Mucosa of gallbladder (tissue), 1 donor: ENCODE results near the gene NR1I3. TPM values are rescaled to one million over a fixed set of nuclear protein-coding genes. Genes with fewer than 3 reads are reported as not detected.
"Not testable (repeated sequence)": the region's sequence is repeated elsewhere in the genome, so short reads cannot be mapped to it uniquely, and the experiment has no call there.

Experiments used
- DNase-seq: peaks from one replicate; pipeline ENCODE4 v3.0.0-alpha.2; 2020; ENCODE audit warnings: low spot score
- total RNA-seq: library from RNA; stranded (reverse); gene quantifications from one replicate; pipeline ENCODE4 v1.2.1, GENCODE V29; 2021
- donor health status: DM: no; HTN: no; CAD: no.

Gene NR1I3
- total RNA-seq, 1 donor from 2014 or later = not detected

- DNase-seq = no peak
Measured at GRCh38 chr1:161250829-161251228, 12.8 kb upstream of the NR1I3 start.

DNA sequence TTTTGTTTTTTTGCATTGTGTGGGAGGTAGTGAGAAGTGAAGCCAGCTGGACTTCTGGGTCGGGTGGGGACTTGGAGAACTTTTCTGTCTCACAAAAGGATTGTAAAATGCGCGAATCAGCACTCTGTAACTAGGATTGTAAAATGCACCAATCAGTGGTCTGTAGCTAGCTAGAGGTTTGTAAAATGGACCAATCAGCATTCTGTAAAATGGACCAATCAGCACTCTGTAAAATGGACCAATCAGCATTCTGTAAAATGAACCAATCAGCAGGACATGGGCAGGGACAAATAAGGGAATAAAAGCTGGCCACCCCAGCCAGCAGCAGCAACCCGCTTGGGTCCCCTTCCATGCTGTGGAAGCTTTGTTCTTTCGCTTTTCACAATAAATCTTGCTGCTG is 12.1 kb upstream of the NR1I3 start:
- not testable (repeated sequence) for DNase-seq

DNA sequence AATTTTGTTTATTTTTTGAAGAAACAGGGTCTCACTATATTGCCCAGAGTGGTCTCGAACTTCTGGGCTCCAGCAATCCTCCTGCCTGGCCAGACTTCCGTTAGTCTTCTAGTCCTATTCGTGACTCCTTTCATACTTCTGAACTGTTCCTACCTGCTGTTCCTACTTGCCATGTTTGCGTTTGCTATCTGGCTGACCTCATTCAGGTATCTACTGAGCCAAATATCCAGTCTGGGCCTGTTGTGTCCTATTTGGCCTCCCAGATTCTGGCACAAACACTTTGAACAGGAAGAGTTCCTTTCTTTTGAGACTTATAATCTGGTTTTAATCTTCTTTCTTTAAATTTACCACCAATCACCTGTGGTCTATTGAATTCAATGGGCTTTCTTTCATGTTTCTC is 6.9 kb upstream of the NR1I3 start:
- no peak for DNase-seq

GRCh38 chr1:161242313-161242712 is 4.3 kb upstream of the NR1I3 start:
- no peak for DNase-seq

- no peak for DNase-seq
Measured at GRCh38 chr1:161241682-161242081, 3.7 kb upstream of the NR1I3 start.

DNA sequence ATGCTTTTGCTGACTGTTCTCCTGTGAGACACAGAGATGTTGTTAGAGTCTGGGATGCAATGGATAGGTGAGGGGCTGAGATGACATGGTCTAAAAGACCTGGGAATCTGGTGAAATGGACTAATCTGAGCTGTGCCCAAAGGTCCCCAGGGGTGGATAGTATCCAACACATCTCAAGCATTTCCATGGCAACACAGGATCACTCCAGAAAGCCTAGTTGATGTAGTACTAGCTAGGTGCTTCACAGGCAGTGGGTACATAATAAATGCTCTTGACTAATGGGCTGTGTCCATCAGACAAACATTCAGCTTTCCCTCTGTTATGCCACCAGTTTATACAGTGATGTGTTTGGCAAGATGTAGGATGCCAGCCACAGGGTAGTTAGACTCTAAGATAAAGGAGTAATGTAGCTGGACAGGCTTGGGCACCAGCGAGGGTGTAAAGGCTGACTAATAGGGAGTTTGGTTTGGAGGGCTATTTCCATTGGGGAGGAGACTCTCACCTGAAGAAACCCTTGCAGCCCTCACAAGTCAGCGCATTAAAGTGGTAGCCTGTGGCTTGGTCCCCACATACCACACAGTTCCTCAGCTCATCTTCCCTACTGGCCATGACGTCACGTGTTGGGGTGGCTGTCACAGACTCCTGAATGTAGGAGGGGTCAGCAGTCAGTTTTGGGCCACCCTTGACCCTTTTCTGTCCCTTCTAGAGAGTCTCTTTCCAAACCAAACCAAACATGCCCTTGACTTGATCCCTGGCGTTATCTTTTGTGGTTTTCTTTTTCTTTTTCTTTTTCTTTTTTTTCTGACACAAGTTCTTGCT is 1.8 kb downstream of the NR1I3 start:
- DNase-seq = no peak

DNA sequence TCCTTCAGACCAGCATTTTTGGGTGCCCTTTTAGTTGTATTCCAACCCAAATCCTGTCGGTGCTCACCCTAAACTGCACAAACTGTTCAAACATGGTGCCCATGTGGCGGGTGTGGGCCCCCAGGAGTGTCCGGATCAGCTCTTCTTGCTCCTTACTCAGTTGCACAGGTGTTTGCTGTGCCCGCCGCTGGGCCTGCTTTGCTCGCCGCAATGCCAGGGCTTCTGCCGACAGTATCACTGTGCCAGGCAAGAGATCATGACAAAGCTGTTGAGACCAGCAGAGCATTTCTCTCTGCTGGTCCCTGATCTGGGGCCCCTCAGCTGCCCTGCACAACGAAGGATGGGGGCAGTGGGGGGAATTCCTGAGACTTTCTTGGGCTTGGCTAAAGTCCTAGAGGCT is 4.9 kb downstream of the NR1I3 start:
- no peak for DNase-seq

DNA sequence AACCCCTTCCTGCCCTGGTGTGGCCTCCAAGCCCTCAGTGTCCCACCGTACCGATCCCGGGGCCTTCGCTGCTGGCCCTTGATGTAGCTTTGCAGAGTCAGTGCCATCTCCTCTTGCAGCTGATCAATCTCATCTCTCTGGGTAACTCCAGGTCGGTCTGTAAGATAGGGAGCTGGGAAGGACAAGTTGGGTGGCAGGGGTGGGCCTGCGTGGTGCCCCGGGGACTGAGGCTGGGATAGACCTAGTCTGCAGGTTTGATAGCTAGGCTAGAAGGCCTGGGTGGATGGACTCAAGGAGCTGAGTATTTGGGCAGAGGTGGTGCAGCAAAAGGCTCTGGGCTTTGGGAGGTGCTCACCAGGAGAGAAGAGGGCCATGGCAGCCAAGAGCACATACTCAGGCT is 7.2 kb downstream of the NR1I3 start:
- DNase-seq = no peak

DNA sequence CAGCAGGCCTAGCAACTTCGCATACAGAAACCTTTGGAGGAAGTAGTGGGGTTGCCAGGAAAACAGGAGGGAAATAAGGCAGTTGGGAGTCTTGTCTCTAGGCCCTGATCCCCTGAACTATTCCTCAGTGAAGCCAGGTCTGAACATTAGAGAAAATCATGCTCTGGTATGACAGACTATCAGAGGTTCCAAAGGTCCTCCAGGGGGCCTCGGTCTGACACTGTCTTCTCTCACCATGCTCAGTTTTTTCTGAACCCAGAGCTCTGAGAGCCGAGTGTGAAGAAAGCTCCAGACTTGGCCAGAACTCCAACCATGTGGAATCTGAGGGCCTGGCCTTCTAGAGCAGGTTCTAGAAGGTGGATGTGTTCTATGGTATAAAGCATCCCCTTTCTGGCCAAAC is 8.1 kb downstream of the NR1I3 start:
- DNase-seq = no peak

- DNase-seq = no peak
Measured at GRCh38 chr1:161228032-161228431, 10.0 kb downstream of the NR1I3 start.

- peak; percentile 82 for DNase-seq
Measured at GRCh38 chr1:161227196-161227871, 10.7 kb downstream of the NR1I3 start.

DNA sequence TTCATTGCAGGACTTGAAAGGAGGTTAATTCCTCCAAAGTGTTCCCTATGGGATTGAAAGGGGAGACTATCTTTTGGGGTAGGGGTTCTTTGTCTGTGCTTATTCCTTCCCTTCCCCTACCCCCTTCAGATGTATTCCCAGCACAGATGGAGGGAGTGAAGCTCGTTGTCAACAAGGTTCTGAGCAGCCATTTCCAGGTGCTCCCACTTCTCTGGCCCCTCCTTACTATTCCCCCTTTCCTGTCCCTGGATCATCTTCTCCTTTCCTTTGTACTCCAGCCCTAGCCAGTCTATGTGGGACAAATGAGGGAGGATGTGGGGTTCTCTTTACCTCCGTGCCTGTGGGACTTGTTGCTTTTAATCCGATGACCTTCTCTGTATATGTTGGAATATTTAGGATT is 11.2 kb downstream of the NR1I3 start:
- no peak for DNase-seq

DNA sequence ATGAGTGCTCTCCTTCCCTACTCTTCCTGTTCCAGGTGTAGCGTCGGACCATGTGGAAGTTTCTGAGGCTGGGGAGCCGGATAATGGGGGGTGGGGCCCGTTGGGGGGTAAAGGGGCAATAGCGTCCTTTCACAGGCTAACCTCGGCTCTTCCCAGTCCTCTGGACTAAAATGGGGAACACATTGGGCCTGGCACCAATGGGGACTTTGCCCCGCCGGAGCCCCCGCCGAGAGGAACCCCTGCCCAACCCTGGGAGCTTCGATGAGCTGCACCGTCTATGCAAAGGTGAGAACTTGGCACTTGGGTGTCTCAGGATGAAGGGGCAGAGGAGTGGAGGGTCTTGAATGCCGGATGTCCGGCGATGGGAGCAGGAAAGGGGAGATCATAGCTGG is 11.7 kb downstream of the NR1I3 start:
- DNase-seq = no peak

GRCh38 chr1:161225534-161226319 is 12.3 kb downstream of the NR1I3 start, which contains the start of gene TOMM40L:
Gene TOMM40L, plus strand, starts transcription at chr1:161226060. Its CDS starts 430 bp downstream, at chr1:161226490.
- DNase-seq = peak; percentile 95

DNA sequence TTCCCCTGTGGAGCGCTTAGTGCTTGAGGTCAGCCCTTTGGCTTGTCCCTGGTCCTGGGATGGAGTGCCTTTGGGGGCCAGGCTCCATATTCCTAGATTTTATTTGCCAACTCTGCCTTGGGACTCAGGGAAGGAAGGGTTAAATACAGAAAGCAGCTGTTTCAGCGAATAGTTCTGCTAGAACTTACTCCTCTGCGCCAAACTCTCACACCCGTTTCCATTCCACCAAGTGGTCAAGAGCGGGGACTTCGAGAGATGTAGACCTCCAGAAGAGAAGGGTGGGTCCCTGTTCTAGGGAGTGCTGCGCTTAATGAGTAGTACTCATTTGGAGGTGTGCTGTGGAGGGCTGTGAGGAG is 12.8 kb downstream of the NR1I3 start:
- no peak for DNase-seq

DNA sequence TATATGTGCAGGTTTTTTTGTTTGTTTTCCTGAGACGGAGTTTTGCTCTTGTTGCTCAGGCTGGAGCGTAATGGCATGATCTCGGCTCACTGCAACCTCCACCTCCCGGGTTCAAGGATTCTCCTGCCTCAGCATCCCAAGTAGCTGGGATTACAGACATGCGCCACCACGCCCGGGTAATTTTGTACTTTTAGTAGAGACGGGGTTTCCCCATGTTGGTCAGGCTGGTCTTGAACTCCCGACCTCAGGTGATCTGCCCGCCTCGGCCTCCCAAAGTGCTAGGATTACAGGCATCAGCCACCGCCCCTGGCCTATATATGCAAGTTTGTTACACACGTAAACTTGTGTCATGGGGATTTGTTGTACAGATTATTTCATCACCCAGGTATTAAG is 13.3 kb downstream of the NR1I3 start:
- not testable (repeated sequence) for DNase-seq

GRCh38 chr1:161223805-161224694 is 14.0 kb downstream of the NR1I3 start:
- DNase-seq = no peak

DNA sequence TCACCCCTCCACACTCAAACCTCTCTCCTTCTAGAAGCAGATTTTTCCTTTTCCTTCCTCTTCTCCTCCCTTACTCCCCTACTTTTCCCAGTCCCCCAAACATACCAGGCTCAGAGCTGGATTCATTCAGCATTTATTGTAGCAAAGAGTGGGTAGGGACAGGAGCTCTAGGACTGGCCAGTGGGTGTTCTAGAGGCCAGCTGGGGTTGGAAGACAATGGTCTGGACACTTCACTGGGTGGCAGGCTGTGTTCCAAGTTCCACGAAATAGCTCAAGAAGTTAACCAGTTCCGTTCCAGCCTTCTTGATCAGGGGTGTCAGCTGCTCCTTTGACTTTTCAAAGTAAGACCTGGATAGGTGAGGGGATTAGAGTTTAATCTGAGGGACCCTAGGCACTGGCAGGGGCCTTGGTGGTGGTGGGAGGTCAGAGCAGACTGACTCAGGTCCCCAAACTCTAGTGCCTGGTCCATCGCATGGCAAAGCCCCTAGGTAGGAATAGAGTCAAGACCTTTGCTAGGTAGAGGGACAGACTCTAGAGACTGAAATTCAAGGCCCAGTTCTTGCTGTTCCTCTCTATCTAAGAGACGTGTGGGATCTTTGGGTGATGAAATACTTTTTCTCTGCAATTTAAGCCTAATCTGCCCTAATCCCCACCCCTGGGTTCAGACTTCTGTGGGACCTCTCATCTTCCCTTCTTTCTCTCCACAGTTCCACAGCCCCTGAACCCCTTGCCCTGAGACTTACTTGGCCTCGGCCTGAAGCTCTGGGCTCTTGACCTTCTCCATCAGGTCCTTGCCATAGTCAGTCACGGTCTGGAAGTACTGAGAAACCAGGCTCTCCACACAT is 15.6 kb downstream of the NR1I3 start:
- DNase-seq = no peak

GRCh38 chr1:161220002-161220401 is 18.0 kb downstream of the NR1I3 start:
- no peak for DNase-seq

GRCh38 chr1:161219078-161219892 is 18.7 kb downstream of the NR1I3 start:
- DNase-seq = no peak
